Stimulated activated naive CD8-positive, alpha-beta T cell treated with anti-CD3 and anti-CD28 coated beads, Interleukin-15, amount 100 ng/mL, for 72 hours (primary cell): ENCODE measurements around the gene SKOR2.

Experiments
- ATAC-seq: fragments of 150-1000 bp; cut with Tn5 transposase; 2 replicates; pipeline ENCODE4 v1.10.0; 2021; ENCODE audit warnings: mild to moderate bottlenecking, moderate library complexity
- DNase-seq, 2 donors: peaks; one replicate each; pipeline ENCODE4 v3.0.0; 2021 to 2022
- H3K27ac Mint-ChIP-seq, 2 donors: one replicate each; pipeline ENCODE4 v1.8.0; 2022; ENCODE audit warnings: mild to moderate bottlenecking in 2 of 2, mixed read lengths in 2 of 2, moderate library complexity in 2 of 2
- H3K27me3 Mint-ChIP-seq: one replicate; pipeline ENCODE4 v1.8.0; 2022; ENCODE audit warnings: mixed read lengths
- H3K4me1 Mint-ChIP-seq: one replicate; pipeline ENCODE4 v1.8.0; 2022; ENCODE audit warnings: mild to moderate bottlenecking, mixed read lengths
- H3K4me3 Mint-ChIP-seq, 2 donors: one replicate each; pipeline ENCODE4 v1.8.0; 2022; ENCODE audit warnings: mild to moderate bottlenecking in 2 of 2, mixed read lengths in 2 of 2, moderate library complexity in 1 of 2
- H3K9me3 Mint-ChIP-seq, 2 donors: one replicate each; pipeline ENCODE4 v1.8.0; 2022; ENCODE audit warnings: mixed read lengths in 2 of 2

Gene SKOR2

GRCh38 chr18:47262301-47263149, 11.1 kb upstream of the SKOR2 start:
- H3K9me3 Mint-ChIP-seq, result peaks cover 5 to 7% of the 10 kb centered on the region in 2 donors
- H3K4me3 Mint-ChIP-seq, result peak overlapping the region in 1 of 2 donors; percentile 60
- H3K27me3 Mint-ChIP-seq, result peaks cover 83% of the 10 kb centered on the region
- ATAC-seq (no peak), DNase-seq (no peak)
- H3K4me1 Mint-ChIP-seq, result peaks cover 11% of the 10 kb centered on the region
- no peak overlapping the region for H3K27ac Mint-ChIP-seq

GRCh38 chr18:47261902-47262300, 10.4 kb upstream of the SKOR2 start:
- H3K9me3 Mint-ChIP-seq, result peaks cover 5 to 7% of the 10 kb centered on the region in 2 donors
- peaks cover 84% of the 10 kb centered on the region for H3K27me3 Mint-ChIP-seq
- no peak for ATAC-seq

GRCh38 chr18:47260924-47261701, 9.7 kb upstream of the SKOR2 start:
- peaks cover 11% of the 10 kb centered on the region for H3K4me1 Mint-ChIP-seq
- no peak for ATAC-seq

More at GRCh38 chr18:47261902-47262300, 10.4 kb upstream of the SKOR2 start:
- no peak overlapping the region for H3K4me3 Mint-ChIP-seq
- H3K27ac Mint-ChIP-seq, result no peak overlapping the region
- H3K4me1 Mint-ChIP-seq, result peaks cover 11% of the 10 kb centered on the region
- DNase-seq, result no peak

DNA sequence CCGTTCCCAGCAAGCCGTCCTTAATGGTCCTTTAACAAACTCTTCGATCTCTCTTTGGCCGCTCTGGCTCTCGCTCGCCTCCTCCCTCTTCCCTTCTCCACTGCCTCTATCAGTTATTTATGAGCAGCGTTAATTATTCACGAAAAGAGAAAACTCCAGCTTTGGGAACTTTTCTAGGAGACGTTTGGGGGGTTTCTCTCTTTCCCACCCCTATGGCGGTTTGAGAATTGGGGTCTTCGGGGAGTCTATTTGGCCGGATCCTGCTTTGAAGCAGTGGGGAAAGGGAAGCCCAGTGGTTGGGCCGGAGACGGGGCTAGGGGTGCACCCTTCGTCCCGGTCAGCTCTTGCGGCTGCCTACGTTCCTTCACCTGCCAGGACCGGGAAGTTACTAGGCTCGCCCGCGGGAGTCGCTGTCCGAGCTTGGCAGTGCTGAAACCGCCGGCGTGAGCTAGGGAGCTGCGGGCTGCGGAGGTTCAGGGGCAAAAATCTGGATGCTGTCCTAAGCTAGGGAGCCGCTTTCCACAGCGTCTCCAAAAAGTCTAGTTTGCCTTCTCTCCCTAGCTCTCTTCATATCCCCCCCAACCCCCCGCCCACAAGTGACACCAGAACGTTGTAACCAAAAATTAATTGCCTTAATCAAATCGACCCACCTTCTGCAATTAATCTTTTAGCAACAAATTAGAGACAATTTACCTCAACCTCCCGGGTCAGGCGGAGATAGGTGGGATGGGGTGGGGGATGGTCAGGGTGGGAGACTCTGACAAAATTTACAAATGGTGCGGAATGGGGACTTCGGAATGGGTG, 8.9 kb upstream of the SKOR2 start:
- H3K27me3 Mint-ChIP-seq, result peaks cover 87% of the 10 kb centered on the region
- peaks cover 5 to 7% of the 10 kb centered on the region in 2 donors for H3K9me3 Mint-ChIP-seq
- H3K4me1 Mint-ChIP-seq, result peaks cover 11% of the 10 kb centered on the region
- DNase-seq (no peak), ATAC-seq (no peak)
- H3K27ac Mint-ChIP-seq, result no peak overlapping the region
- H3K4me3 Mint-ChIP-seq, result no peak overlapping the region

More at GRCh38 chr18:47260924-47261701, 9.7 kb upstream of the SKOR2 start:
- Mint-ChIP-seq H3K27ac (no peak overlapping the region), H3K4me3 (no peak overlapping the region), H3K27me3 (peaks cover 85% of the 10 kb centered on the region), H3K9me3 (peaks cover 5 to 7% of the 10 kb centered on the region in 2 donors)
- DNase-seq, result no peak

DNA sequence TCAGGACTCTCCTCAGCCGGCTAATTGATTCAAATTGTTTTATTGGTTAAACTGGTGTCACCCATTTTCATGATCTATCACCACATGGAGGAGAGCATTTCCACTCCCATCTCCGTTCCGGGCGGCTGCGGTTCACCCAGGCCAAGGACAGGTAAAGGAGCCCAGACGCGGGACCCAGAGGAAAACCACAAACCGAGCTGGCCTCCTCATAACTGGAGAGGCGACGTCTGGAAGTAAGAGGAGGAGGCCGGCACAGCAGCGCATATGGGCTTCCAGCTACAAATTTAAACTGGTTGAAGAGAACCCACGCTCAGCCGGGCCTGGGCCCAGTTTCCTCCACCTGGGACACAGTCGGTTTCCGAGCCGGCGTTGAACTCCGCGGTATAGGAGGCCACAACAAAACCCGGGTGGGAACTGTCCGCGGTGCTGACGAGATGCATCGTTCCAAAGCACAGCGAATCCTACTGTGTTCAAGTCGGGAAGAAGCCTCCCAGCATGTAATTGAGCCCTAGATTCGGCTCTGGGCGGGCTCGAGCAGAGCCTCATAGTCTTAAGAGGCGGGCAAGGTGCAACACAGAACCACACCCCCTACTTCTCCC, 3.0 kb upstream of the SKOR2 start:
- peaks cover 0 to 8% of the 10 kb centered on the region in 2 donors for H3K9me3 Mint-ChIP-seq
- ATAC-seq (no peak), DNase-seq (peak in 1 of 2 donors; percentile 21)
- no peak overlapping the region for H3K4me3 Mint-ChIP-seq
- H3K27me3 Mint-ChIP-seq, result peaks cover 87% of the 10 kb centered on the region
- no peak overlapping the region for H3K27ac Mint-ChIP-seq
- peaks cover 11% of the 10 kb centered on the region for H3K4me1 Mint-ChIP-seq

DNA sequence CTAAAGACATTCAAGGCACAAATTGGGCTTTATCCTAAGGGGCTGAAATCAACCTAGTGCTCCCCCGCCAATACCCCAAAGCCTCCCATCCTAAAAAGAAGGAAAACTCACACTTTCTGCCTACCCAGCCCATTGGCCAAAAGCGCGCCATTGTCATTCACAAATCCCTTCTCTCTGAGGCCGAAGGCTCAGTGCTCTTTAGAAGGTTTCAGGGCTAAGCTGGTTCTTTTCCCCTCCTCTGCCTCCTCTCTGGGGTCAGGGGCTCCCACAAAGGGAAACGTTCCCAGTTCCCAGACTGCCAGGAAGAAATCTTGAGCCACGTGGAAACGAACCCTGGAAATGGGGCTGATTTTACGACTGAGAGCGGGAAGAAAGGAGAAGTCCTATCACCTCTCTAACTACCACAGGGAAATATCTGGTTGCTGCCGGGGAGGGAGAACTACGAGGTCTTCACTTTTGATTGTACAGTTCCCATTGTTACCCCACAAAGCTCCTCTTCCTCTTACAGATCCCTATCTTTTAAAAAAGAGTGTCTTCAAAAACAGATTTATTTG, 1.7 kb upstream of the SKOR2 start:
- ATAC-seq (no peak), DNase-seq (no peak)
- Mint-ChIP-seq H3K9me3 (peaks cover 0 to 15% of the 10 kb centered on the region in 2 donors), H3K4me1 (peaks cover 18% of the 10 kb centered on the region), H3K27me3 (peaks cover 91% of the 10 kb centered on the region), H3K27ac (no peak overlapping the region), H3K4me3 (no peak overlapping the region)

GRCh38 chr18:47250391-47251046, 941 bp downstream of the SKOR2 start:
- H3K4me3 Mint-ChIP-seq, result no peak overlapping the region
- DNase-seq (no peak), ATAC-seq (no peak)
- H3K9me3 Mint-ChIP-seq, result peaks cover 0 to 20% of the 10 kb centered on the region in 2 donors
- H3K27ac Mint-ChIP-seq, result no peak overlapping the region
- H3K27me3 Mint-ChIP-seq, result peaks cover 86% of the 10 kb centered on the region
- peaks cover 24% of the 10 kb centered on the region for H3K4me1 Mint-ChIP-seq

GRCh38 chr18:47249314-47249981, 2.0 kb downstream of the SKOR2 start:
- ATAC-seq, result no peak
- peak overlapping the region in 1 of 2 donors; percentile 26 for H3K4me3 Mint-ChIP-seq

DNA sequence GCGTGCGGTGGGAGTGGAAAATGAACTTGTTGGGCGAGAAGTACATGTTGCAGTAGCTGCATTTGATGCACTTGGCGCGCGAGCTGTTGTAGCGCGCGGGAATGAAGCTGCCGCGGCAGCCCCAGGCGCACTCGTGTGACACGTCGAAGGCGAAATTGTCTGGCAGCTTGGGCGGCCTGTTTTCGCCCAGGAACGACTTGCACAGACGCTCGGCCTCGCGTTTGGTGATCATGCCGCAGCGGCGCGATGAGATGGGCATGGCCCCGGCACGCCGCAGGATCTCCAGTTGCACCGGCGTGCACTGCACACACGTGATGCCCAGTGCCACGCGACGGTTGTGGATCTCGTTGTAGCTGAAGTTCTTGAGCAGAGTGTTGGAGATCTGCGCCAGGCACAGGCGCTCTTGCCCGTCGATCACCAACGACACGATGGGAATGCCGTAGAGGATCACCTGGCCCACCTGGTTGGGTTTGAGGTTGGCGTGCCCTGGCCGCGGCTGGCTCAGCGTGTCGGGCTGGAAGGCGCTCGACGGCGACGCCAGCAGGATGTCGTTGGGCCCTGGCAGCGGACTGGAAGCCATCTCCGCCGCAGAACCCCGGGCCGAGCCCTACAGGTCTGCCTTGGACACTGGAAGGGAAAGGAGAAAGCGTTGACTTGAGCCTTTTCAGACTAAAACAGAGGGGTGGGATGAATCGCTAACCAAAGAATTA, 2.7 kb downstream of the SKOR2 start:
- DNase-seq, result no peak
- Mint-ChIP-seq H3K27ac (peak overlapping the region in 1 of 2 donors; percentile 79), H3K4me1 (peaks cover 24% of the 10 kb centered on the region), H3K27me3 (peaks cover 86% of the 10 kb centered on the region), H3K9me3 (peaks cover 0 to 13% of the 10 kb centered on the region in 2 donors), H3K4me3 (peak overlapping the region; percentile 32 to 33)
- no peak for ATAC-seq

More at GRCh38 chr18:47249314-47249981, 2.0 kb downstream of the SKOR2 start:
- peaks cover 0 to 13% of the 10 kb centered on the region in 2 donors for H3K9me3 Mint-ChIP-seq
- peaks cover 86% of the 10 kb centered on the region for H3K27me3 Mint-ChIP-seq
- H3K27ac Mint-ChIP-seq, result peak overlapping the region in 1 of 2 donors; percentile 79
- no peak for DNase-seq
- H3K4me1 Mint-ChIP-seq, result peaks cover 24% of the 10 kb centered on the region

DNA sequence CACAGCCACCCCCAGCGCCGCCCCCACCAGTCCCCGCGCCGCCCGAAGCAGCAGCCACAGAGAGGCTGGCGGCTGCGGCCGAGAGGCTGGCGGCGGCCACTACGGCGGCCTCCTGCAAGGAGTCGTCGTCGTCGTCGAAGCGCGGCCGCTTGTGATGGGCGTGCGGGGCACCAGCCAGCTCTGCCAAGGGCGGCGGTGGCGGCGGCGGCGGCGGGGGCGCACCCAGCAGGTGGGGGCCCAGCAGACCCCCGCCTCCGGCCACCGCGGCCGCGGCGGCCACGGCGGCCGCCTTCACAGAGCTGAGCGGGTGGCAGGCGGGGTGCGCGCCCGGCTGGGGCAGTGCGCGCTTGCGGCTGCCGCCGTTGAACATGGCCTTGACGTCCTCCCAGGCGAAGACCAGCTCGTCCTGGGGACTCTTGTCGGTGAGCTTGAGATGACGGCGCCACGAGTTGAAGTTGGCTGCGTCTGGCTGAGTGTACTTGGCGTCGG, 3.3 kb downstream of the SKOR2 start:
- H3K27me3 Mint-ChIP-seq, result peaks cover 86% of the 10 kb centered on the region
- DNase-seq (no peak), ATAC-seq (no peak)
- H3K4me1 Mint-ChIP-seq, result peaks cover 24% of the 10 kb centered on the region
- H3K27ac Mint-ChIP-seq, result no peak overlapping the region
- H3K4me3 Mint-ChIP-seq, result peak overlapping the region; percentile 32 to 33
- H3K9me3 Mint-ChIP-seq, result peaks cover 0 to 13% of the 10 kb centered on the region in 2 donors

DNA sequence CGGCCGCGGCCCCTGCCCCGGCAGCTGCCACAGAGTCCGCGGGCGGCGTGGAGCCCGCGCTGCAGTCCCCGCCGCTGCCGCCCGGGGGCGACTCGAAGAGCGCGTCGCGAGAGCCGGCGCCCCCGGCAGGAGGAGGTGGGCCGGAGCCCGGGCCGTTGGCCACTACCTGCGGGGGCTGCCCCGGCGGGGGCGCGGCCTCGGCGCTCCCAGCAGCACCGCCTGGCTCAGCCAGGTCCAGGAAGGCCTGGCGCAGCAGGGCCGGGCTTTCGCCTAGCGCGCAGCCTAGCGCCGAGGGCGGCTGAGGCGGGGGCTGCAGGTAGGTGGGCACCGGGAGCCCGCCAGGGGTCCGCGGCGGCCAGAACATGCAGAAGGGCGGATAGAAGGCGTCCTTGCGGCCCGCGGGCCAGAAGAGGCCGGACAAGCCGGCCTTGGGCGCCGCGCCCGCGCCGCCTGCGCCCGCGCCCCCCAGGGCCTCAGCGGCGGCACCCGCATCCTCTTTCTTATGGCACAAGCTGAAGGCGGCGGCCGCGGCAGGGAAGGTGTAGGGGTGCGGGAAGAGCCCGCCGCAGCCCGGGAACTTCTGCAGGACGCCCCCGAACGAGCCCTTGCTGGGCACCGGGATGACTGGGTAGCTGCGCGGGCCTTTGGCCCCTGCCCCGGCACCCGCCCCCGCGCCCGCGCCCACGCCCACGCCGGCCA, 3.9 kb downstream of the SKOR2 start:
- no peak overlapping the region for H3K4me3 Mint-ChIP-seq
- peaks cover 86% of the 10 kb centered on the region for H3K27me3 Mint-ChIP-seq
- DNase-seq, result no peak
- H3K4me1 Mint-ChIP-seq, result peaks cover 24% of the 10 kb centered on the region
- H3K27ac Mint-ChIP-seq, result no peak overlapping the region
- H3K9me3 Mint-ChIP-seq, result peaks cover 0 to 13% of the 10 kb centered on the region in 2 donors
- ATAC-seq, result no peak

GRCh38 chr18:47247036-47247415, 4.4 kb downstream of the SKOR2 start:
- H3K27me3 Mint-ChIP-seq, result peaks cover 82% of the 10 kb centered on the region
- no peak for ATAC-seq
- no peak for DNase-seq
- no peak overlapping the region for H3K27ac Mint-ChIP-seq
- no peak overlapping the region for H3K4me3 Mint-ChIP-seq
- H3K9me3 Mint-ChIP-seq, result peaks cover 0 to 13% of the 10 kb centered on the region in 2 donors
- H3K4me1 Mint-ChIP-seq, result peaks cover 24% of the 10 kb centered on the region
